Activated CD4-positive, alpha-beta T cell treated with anti-CD3 and anti-CD28 coated beads, Interleukin-2, amount 10 ng/mL, durations not matched to agents 24 days and 14 days (primary cell): Measurements from ENCODE around the gene SOAT2. TPM values are rescaled to one million over a fixed set of nuclear protein-coding genes. Genes with fewer than 3 reads are reported as not detected.
A peak's percentile ranks its signal among the peaks of the same experiment; 100 is the strongest.

ENCODE experiments used
- DNase-seq: peaks from one replicate; pipeline ENCODE4 v3.0.0; 2022
- H3K27ac Mint-ChIP-seq: one replicate; pipeline ENCODE4 v1.8.0; 2022; ENCODE audit warnings: mild to moderate bottlenecking, mixed read lengths
- H3K27me3 Mint-ChIP-seq: one replicate; pipeline ENCODE4 v1.8.0; 2022; ENCODE audit warnings: mixed read lengths
- H3K36me3 Mint-ChIP-seq: one replicate; pipeline ENCODE4 v1.8.0; 2022; ENCODE audit warnings: low read depth, mild to moderate bottlenecking, mixed read lengths
- H3K4me1 Mint-ChIP-seq: one replicate; pipeline ENCODE4 v1.8.0; 2021; ENCODE audit warnings: mixed read lengths
- H3K4me3 Mint-ChIP-seq: one replicate; pipeline ENCODE4 v1.8.0; 2022; ENCODE audit warnings: mild to moderate bottlenecking, moderate library complexity, mixed read lengths
- H3K9me3 Mint-ChIP-seq: one replicate; pipeline ENCODE4 v1.8.0; 2021; ENCODE audit warnings: mixed read lengths
- intact Hi-C: fragments of 100-400 bp; cut with micrococcal nuclease; formaldehyde crosslinking; loops from one replicate; pipeline ENCODE4 v1.15.1; 2023
- total RNA-seq: library from RNA; stranded (reverse); gene quantifications from 2 replicates; pipeline ENCODE4 v1.2.3, GENCODE V29; 2022

Gene SOAT2
- total RNA-seq, 1 donor from 2014 or later = not detected

- no peak for DNase-seq
- H3K4me1 Mint-ChIP-seq = peaks cover 5% of the 10 kb centered on the region
- no peaks in the 10 kb centered on the region for H3K9me3 Mint-ChIP-seq
- no peak overlapping the region for H3K27ac Mint-ChIP-seq
- peaks cover 7% of the 10 kb centered on the region for H3K36me3 Mint-ChIP-seq
- H3K27me3 Mint-ChIP-seq = no peaks in the 10 kb centered on the region
- intact Hi-C loops = no loop called here
- no peak overlapping the region for H3K4me3 Mint-ChIP-seq
Measured at GRCh38 chr12:53171725-53172329, 68.5 kb downstream of the SOAT2 start.

GRCh38 chr12:53172352-53172751 lies 69.1 kb downstream of the SOAT2 start:
- Mint-ChIP-seq H3K9me3 (no peaks in the 10 kb centered on the region), H3K27me3 (no peaks in the 10 kb centered on the region), H3K4me3 (no peak overlapping the region), H3K4me1 (peaks cover 5% of the 10 kb centered on the region), H3K27ac (no peak overlapping the region), H3K36me3 (peaks cover 5% of the 10 kb centered on the region)
- no peak for DNase-seq
- intact Hi-C loops = no loop called here

GRCh38 chr12:53173085-53173715 lies 69.9 kb downstream of the SOAT2 start:
- no peak overlapping the region for H3K27ac Mint-ChIP-seq
- H3K36me3 Mint-ChIP-seq = peaks cover 5% of the 10 kb centered on the region
- no peaks in the 10 kb centered on the region for H3K27me3 Mint-ChIP-seq
- DNase-seq = peak; percentile 53
- intact Hi-C loops = no loop called here
- peaks cover 5% of the 10 kb centered on the region for H3K4me1 Mint-ChIP-seq
- H3K9me3 Mint-ChIP-seq = no peaks in the 10 kb centered on the region
- no peak overlapping the region for H3K4me3 Mint-ChIP-seq

Other genes with a start within 250 kb of the SOAT2 start
- 0.51 TPM in 1 of 2 replicates, not detected in the other for gene KRT8, start 198.4 kb upstream of the SOAT2 start, total RNA-seq
- gene KRT18, start 154.4 kb upstream of the SOAT2 start, total RNA-seq = 2.4 and 2.7 TPM in 2 replicates
- gene EIF4B, start 97.0 kb upstream of the SOAT2 start, total RNA-seq = 500 and 521 TPM in 2 replicates
- gene TNS2, start 53.4 kb upstream of the SOAT2 start, total RNA-seq = 1.8 and 2.3 TPM in 2 replicates
- gene SPRYD3, start 24.1 kb upstream of the SOAT2 start, total RNA-seq = 35.6 TPM in 2 replicates
- not detected in 2 replicates for gene IGFBP6, start 5.8 kb upstream of the SOAT2 start, total RNA-seq
- gene ZNF740, start 77.2 kb downstream of the SOAT2 start, total RNA-seq = 44.0 and 50.5 TPM in 2 replicates
- gene CSAD, start 77.4 kb downstream of the SOAT2 start, total RNA-seq = 21.6 and 25.6 TPM in 2 replicates
- gene ITGB7, start 103.8 kb downstream of the SOAT2 start, total RNA-seq = 226 and 239 TPM in 2 replicates
- 57.2 and 58.5 TPM in 2 replicates for gene RARG, start 128.7 kb downstream of the SOAT2 start, total RNA-seq
- 71.8 and 76.7 TPM in 2 replicates for gene ESPL1, start 164.8 kb downstream of the SOAT2 start, total RNA-seq
- 319 and 342 TPM in 2 replicates for gene PFDN5, start 192.1 kb downstream of the SOAT2 start, total RNA-seq
- 104 and 108 TPM in 2 replicates for gene MYG1, start 196.2 kb downstream of the SOAT2 start, total RNA-seq
- gene AAAS, start 218.1 kb downstream of the SOAT2 start, total RNA-seq = 86.7 and 91.1 TPM in 2 replicates
- not detected in 2 replicates for gene SP7, start 232.9 kb downstream of the SOAT2 start, total RNA-seq